Stomach (tissue), 4 donors: ENCODE results near the gene GRIN3A.

Experiments
- EP300 ChIP-seq: sonication (generic); formaldehyde crosslinking; IDR thresholded peaks from one replicate; pipeline ENCODE4 v1.6.1; 2017; ENCODE audit warnings: antibody characterized with exemption
- POLR2AphosphoS5 ChIP-seq, 3 donors: sonication (generic); formaldehyde crosslinking; IDR thresholded peaks; one replicate each; pipeline ENCODE4 v1.6.1; 2016; ENCODE audit warnings: antibody characterized with exemption in 3 of 3
- TF ChIP-seq, protein P1 (sequence below), 7 experiments: fragments of 450-650 bp in 4 of 7; fragments of 200-600 bp in 3 of 7; sonication (generic) in 3 of 7; IDR thresholded peaks; one replicate each; pipeline ENCODE4 v1.5.1; 2016 to 2019; ENCODE audit warnings: antibody characterized with exemption in 7 of 7, control low read depth in 2 of 7, mild to moderate bottlenecking in 1 of 7

DNA sequence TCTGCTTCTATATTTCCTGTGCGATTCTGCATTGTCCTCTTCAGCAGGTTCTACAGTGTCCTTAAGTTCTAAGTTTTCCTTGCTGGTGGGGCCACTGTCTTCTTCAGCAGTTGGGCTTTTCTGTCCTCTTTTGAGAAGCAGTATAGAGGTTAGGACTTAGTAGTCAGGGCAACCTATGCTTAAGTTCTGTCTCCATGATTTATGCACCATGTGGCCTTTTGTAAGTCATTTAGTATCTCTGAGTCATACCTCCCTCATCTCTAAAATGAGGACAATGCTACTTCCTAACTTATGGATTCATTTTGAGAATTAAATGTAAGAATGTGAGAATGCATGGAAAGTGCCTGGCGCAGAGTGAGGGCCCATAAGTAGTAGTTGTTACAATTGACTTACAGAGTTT, 46.8 kb downstream of the GRIN3A start:
- TF ChIP-seq, protein P1, sequence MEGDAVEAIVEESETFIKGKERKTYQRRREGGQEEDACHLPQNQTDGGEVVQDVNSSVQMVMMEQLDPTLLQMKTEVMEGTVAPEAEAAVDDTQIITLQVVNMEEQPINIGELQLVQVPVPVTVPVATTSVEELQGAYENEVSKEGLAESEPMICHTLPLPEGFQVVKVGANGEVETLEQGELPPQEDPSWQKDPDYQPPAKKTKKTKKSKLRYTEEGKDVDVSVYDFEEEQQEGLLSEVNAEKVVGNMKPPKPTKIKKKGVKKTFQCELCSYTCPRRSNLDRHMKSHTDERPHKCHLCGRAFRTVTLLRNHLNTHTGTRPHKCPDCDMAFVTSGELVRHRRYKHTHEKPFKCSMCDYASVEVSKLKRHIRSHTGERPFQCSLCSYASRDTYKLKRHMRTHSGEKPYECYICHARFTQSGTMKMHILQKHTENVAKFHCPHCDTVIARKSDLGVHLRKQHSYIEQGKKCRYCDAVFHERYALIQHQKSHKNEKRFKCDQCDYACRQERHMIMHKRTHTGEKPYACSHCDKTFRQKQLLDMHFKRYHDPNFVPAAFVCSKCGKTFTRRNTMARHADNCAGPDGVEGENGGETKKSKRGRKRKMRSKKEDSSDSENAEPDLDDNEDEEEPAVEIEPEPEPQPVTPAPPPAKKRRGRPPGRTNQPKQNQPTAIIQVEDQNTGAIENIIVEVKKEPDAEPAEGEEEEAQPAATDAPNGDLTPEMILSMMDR (IDR thresholded peaks at IDR 0.05): no peak
- TF ChIP-seq POLR2AphosphoS5 (IDR thresholded peaks at IDR 0.05) (no peak), EP300 (no peak)
